GM13977 (cell line): ENCODE measurements around the gene SH3RF3.

ENCODE experiments used
- DNase-seq: peaks from one replicate; pipeline ENCODE4 v3.0.0; 2012; ENCODE audit warnings: low spot score
- in situ Hi-C: fragments of 300-500 bp; cut with MboI; formaldehyde crosslinking; loops from one replicate; pipeline ENCODE4 v1.12.0; 2022; ENCODE audit warnings: low sequenced_read_pairs, low pct_unique_long_range_greater_than_20kb, mixed read lengths, inconsistent platforms; ENCODE audit not compliant: unreplicated experiment
- TF ChIP-seq, protein P1 (sequence below): IDR thresholded peaks from 2 replicates; pipeline ENCODE4 v1.5.1; 2012; ENCODE audit warnings: mild to moderate bottlenecking, control low read depth; ENCODE audit not compliant: insufficient read depth; ENCODE audit errors: extremely low read depth, missing control alignments

SH3RF3 gene

DNA sequence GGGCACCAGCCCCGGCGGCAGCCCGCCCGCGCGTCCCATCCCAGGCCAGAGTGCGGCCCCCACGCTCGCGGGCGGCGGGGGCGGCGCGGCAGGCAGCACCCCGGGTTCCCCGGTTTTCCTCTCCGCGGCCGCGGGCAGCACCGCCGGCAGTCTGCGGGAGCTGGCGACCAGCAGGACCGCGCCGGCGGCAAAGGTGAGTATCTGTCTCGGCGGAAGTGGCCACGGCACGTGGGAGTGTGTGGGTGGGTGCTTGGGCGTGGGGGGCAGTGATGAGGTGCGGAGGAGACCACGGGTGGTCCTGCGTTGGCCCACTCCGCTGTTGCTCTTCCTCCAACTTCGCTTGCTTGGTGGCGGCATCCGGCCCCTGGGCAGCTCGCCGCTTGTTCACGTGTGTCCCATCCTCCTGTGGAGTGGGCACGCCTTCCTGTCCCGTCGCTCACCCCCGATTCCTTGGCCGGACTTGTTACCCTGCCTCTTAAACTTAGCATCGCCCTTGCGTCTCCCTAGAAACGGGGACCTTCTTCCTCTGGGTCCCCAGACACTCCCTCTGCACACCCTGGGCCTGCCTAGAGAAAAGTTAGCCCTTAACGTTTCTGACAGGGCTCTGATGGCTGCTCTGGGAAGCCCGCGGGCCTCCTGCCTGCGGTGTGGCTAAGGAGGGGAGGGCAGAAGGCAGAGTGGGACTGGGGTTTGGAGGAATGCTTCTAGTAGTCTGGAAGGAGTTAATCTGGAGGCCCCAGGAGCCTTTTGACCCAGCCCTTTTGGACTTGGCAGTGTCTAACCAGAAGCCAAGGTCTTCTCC is 1.1 kb downstream of the SH3RF3 start:
- TF ChIP-seq, protein P1, sequence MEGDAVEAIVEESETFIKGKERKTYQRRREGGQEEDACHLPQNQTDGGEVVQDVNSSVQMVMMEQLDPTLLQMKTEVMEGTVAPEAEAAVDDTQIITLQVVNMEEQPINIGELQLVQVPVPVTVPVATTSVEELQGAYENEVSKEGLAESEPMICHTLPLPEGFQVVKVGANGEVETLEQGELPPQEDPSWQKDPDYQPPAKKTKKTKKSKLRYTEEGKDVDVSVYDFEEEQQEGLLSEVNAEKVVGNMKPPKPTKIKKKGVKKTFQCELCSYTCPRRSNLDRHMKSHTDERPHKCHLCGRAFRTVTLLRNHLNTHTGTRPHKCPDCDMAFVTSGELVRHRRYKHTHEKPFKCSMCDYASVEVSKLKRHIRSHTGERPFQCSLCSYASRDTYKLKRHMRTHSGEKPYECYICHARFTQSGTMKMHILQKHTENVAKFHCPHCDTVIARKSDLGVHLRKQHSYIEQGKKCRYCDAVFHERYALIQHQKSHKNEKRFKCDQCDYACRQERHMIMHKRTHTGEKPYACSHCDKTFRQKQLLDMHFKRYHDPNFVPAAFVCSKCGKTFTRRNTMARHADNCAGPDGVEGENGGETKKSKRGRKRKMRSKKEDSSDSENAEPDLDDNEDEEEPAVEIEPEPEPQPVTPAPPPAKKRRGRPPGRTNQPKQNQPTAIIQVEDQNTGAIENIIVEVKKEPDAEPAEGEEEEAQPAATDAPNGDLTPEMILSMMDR, result no peak
- in situ Hi-C loops, result loop anchor here (10.0 kb wide), 1 partner anchor 375 kb away; no protein-coding TSS in a partner anchor
- peak; percentile 43 for DNase-seq

DNA sequence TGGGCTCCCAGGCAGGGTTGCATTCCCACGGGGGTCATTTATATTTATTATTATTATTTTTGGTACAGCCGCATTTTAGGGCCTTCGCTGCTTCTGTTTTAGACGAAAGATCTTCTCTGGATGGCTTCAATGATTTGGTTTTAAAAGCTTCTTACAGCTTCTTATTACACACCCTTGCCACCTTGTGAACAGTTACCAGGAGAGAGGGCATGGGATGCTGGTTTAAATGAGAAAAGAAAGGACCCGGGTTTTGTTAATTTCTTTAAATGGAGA is 1.7 kb downstream of the SH3RF3 start:
- no peak for DNase-seq
- in situ Hi-C loops, result loop anchor here (10.0 kb wide), 1 partner anchor 374 kb away; no protein-coding TSS in a partner anchor
- TF ChIP-seq, protein P1, result no peak

DNA sequence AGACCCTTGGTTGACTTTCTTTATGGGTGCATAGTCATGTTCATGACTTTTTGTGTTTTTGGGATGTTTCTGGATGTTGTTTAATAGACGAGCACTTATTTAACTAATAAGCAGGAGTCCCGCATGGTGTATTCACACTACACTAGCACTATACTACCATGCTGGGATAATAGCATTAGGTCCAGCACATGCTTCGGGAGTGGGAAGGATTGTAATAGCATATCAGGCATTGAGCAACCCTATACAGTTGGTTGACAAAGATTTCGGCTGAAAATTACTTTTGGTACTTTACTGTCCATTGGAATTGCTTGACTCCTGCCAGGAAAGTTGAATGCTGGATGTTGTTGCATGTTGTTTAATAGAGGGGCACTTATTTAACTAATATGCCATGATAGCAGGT is 2.8 kb downstream of the SH3RF3 start:
- in situ Hi-C loops, result loop anchor here (10.0 kb wide), 1 partner anchor 373 kb away; no protein-coding TSS in a partner anchor
- DNase-seq, result no peak
- TF ChIP-seq, protein P1, result no peak

DNA sequence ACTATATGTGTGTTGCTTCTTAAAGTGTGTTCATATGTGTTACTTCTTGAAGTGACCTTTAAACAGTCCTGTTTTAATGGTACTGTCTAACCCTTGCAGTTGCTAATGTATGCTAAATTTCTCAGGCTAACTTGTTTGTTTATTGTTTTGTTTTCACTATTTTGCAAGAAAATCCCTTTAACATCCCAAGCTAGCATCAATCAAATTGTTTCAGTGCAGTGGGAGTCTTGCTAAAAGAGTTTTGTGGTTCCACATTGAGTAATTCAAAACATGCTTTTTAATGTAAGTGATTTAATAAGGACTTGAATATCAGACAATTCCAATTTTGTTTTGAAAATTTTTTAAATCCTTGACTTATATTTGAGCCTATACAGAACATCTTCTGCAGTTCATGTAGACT is 3.6 kb downstream of the SH3RF3 start:
- TF ChIP-seq, protein P1, result no peak
- in situ Hi-C loops, result loop anchor here (10.0 kb wide), 1 partner anchor 372 kb away; no protein-coding TSS in a partner anchor
- DNase-seq, result no peak

DNA sequence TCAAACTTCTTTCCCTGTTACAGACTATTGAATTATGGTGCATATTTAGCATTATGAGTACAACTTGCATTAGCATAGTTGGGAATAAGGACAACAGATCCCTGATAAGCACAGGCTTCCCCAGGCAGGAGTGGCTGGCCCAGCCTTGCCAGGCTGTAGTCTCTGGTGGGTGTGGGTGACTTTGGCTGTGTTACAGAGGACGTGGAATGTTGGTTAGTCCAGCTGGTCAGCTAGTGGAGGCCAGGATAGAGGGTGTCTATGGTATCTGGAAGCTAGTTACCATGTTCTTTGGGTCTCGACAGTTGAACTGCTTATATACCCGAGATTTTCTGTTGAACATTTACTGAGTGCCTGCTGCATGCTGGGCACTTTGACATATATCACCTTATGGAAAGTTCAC is 4.7 kb downstream of the SH3RF3 start:
- in situ Hi-C loops, result loop anchor here (10.0 kb wide), 1 partner anchor 371 kb away; no protein-coding TSS in a partner anchor
- TF ChIP-seq, protein P1, result no peak
- DNase-seq, result no peak

DNA sequence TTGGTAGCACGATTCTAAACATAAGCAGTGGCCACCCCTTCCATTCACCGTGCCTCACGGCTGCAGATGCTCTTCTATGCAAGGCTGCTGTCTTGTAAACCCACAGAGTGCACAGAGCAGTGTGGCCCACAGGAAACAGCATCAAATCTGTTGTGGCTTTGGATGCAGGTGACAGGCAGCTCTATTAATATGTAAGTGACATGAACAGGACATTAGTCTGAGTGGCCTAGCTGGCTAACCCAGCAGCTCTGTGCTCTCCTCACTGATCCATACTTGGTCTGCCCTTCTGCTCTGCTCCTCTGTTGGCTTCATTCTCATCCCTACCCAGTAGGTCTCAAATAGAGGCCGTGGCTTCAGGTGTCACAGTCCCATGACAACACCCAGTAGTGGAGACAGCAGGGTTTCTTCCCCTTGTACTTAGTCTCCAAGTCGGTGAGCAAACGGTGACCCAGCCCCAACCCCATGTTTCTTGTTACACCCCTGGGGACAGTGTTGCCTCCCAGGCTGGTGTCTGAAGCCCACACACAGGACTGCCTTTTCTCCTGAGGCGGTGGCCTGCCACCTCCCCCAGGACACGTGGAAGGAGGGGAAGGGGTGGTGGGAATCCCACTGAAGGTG is 5.8 kb downstream of the SH3RF3 start:
- in situ Hi-C loops, result loop anchor here (10.0 kb wide), 1 partner anchor 370 kb away; no protein-coding TSS in a partner anchor
- DNase-seq, result no peak
- TF ChIP-seq, protein P1, result no peak
